ENCODE data around the gene PRKN.

DNA sequence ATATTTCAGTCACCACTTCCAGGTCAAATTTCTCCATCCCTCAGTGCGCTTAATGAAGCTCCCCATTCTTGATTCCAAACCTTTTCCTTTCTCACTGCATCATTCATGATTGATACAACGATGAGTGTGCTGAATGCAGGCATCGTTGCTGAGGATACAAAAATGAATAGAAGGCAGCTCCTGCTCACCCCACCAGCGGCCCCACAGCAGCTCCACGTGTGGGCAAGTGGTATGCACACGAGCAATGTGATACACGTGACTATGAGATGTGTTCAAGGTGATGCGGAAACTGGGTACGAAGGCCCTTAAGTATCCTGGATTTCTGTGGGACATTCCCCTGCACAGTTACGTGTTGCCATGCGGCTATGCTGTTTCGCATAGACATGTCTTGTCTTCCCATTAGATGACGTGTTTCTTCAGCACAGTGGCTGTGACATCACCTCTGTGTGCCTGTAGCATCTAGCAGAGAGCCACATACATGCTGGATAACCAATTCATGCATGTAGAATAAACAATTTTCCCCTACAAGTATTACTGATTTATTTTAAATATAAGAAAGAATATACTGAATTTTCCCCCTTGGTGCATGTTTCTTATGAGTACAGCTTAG is 1193.2 kb downstream of the PRKN start:
- TF ChIP-seq, protein P1, sequence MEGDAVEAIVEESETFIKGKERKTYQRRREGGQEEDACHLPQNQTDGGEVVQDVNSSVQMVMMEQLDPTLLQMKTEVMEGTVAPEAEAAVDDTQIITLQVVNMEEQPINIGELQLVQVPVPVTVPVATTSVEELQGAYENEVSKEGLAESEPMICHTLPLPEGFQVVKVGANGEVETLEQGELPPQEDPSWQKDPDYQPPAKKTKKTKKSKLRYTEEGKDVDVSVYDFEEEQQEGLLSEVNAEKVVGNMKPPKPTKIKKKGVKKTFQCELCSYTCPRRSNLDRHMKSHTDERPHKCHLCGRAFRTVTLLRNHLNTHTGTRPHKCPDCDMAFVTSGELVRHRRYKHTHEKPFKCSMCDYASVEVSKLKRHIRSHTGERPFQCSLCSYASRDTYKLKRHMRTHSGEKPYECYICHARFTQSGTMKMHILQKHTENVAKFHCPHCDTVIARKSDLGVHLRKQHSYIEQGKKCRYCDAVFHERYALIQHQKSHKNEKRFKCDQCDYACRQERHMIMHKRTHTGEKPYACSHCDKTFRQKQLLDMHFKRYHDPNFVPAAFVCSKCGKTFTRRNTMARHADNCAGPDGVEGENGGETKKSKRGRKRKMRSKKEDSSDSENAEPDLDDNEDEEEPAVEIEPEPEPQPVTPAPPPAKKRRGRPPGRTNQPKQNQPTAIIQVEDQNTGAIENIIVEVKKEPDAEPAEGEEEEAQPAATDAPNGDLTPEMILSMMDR (IDR thresholded peaks at IDR 0.05; ENCODE audit: borderline replicate concordance, extremely low read depth, low read length, poor library complexity, severe bottlenecking), result no peak
- TF ChIP-seq EZH2 (IDR thresholded peaks at IDR 0.05; ENCODE audit: borderline replicate concordance, low read depth, low read length, severe bottlenecking), result no peak

All from DND-41 (cell line).